ENCODE measurements around the gene TRAFD1. TPM values are rescaled to one million over a fixed set of nuclear protein-coding genes. Genes with fewer than 3 reads are reported as not detected.

The TRAFD1 gene
- total RNA-seq, 1 donor from 2014 or later = 36.8 TPM

- no peaks in the 10 kb centered on the region for H3K9me3 ChIP-seq
- H3K4me3 ChIP-seq = no peak overlapping the region
- TF ChIP-seq POLR2AphosphoS5 (IDR thresholded peaks at IDR 0.05; ENCODE audit: insufficient read depth in 1 of 2, low read depth in 1 of 2) = no peak
- no peak for TF ChIP-seq POLR2A (IDR thresholded peaks at IDR 0.05)
- no peak for TF ChIP-seq CTCF (IDR thresholded peaks at IDR 0.05)
- H3K27me3 ChIP-seq = no peaks in the 10 kb centered on the region
- intact Hi-C loops (cut with DNase I) = loop anchor here (10.0 kb wide), 1 partner anchor 194 kb away; the partner anchor contains the start of gene HECTD4
- no peak overlapping the region for H3K27ac ChIP-seq
- H3K36me3 ChIP-seq = peaks cover 0 to 47% of the 10 kb centered on the region in 2 donors
- peaks cover 21% of the 10 kb centered on the region for H3K4me1 ChIP-seq
- DNase-seq (ENCODE audit: extremely low spot score in 2 of 2) = no peak
Measured at GRCh38 chr12:112190231-112191025, 65.1 kb downstream of the TRAFD1 start.

- H3K27ac ChIP-seq = peak overlapping the region; percentile 43
- intact Hi-C loops (cut with DNase I) = loop anchor here (10.0 kb wide), 1 partner anchor 194 kb away; the partner anchor contains the start of gene HECTD4
- H3K4me3 ChIP-seq = no peak overlapping the region
- peaks cover 0 to 50% of the 10 kb centered on the region in 2 donors for H3K36me3 ChIP-seq
- H3K9me3 ChIP-seq = no peaks in the 10 kb centered on the region
- H3K4me1 ChIP-seq = peaks cover 21% of the 10 kb centered on the region
- DNase-seq (ENCODE audit: extremely low spot score in 2 of 2) = no peak
- TF ChIP-seq POLR2A (IDR thresholded peaks at IDR 0.05) = no peak
- no peak for TF ChIP-seq CTCF (IDR thresholded peaks at IDR 0.05)
- no peak for TF ChIP-seq POLR2AphosphoS5 (IDR thresholded peaks at IDR 0.05; ENCODE audit: insufficient read depth in 1 of 2, low read depth in 1 of 2)
- H3K27me3 ChIP-seq = no peaks in the 10 kb centered on the region
Measured at GRCh38 chr12:112191201-112191600, 65.8 kb downstream of the TRAFD1 start.

GRCh38 chr12:112191840-112192321 is 66.5 kb downstream of the TRAFD1 start:
- peaks cover 0 to 50% of the 10 kb centered on the region in 2 donors for H3K36me3 ChIP-seq
- no peak overlapping the region for H3K27ac ChIP-seq
- no peak overlapping the region for H3K4me3 ChIP-seq
- TF ChIP-seq POLR2AphosphoS5 (IDR thresholded peaks at IDR 0.05; ENCODE audit: insufficient read depth in 1 of 2, low read depth in 1 of 2) = peak in 1 of 2 donors; percentile 57
- no peak for TF ChIP-seq CTCF (IDR thresholded peaks at IDR 0.05)
- TF ChIP-seq POLR2A (IDR thresholded peaks at IDR 0.05) = no peak
- no peaks in the 10 kb centered on the region for H3K9me3 ChIP-seq
- intact Hi-C loops (cut with DNase I) = loop anchor here (10.0 kb wide), 1 partner anchor 193 kb away; the partner anchor contains the start of gene HECTD4
- no peaks in the 10 kb centered on the region for H3K27me3 ChIP-seq
- H3K4me1 ChIP-seq = peaks cover 21% of the 10 kb centered on the region
- DNase-seq (ENCODE audit: extremely low spot score in 2 of 2) = no peak

GRCh38 chr12:112192475-112192874 is 67.1 kb downstream of the TRAFD1 start:
- TF ChIP-seq POLR2A (IDR thresholded peaks at IDR 0.05) (no peak), POLR2AphosphoS5 (IDR thresholded peaks at IDR 0.05; ENCODE audit: insufficient read depth in 1 of 2, low read depth in 1 of 2) (no peak), CTCF (IDR thresholded peaks at IDR 0.05) (no peak)
- Histone ChIP-seq H3K36me3 (peaks cover 0 to 50% of the 10 kb centered on the region in 2 donors), H3K9me3 (no peaks in the 10 kb centered on the region), H3K4me3 (no peak overlapping the region), H3K27me3 (no peaks in the 10 kb centered on the region), H3K27ac (no peak overlapping the region), H3K4me1 (peaks cover 21% of the 10 kb centered on the region)
- DNase-seq (ENCODE audit: extremely low spot score in 2 of 2) = no peak
- intact Hi-C loops (cut with DNase I) = loop anchor here (10.0 kb wide), 1 partner anchor 192 kb away; the partner anchor contains the start of gene HECTD4

All from vagina (tissue), 2 donors.